ENCODE data around the gene ARHGEF3.

- TF ChIP-seq, protein P1, sequence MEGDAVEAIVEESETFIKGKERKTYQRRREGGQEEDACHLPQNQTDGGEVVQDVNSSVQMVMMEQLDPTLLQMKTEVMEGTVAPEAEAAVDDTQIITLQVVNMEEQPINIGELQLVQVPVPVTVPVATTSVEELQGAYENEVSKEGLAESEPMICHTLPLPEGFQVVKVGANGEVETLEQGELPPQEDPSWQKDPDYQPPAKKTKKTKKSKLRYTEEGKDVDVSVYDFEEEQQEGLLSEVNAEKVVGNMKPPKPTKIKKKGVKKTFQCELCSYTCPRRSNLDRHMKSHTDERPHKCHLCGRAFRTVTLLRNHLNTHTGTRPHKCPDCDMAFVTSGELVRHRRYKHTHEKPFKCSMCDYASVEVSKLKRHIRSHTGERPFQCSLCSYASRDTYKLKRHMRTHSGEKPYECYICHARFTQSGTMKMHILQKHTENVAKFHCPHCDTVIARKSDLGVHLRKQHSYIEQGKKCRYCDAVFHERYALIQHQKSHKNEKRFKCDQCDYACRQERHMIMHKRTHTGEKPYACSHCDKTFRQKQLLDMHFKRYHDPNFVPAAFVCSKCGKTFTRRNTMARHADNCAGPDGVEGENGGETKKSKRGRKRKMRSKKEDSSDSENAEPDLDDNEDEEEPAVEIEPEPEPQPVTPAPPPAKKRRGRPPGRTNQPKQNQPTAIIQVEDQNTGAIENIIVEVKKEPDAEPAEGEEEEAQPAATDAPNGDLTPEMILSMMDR (IDR thresholded peaks at IDR 0.05; ENCODE audit: low read length), result no peak
- TF ChIP-seq EZH2 (IDR thresholded peaks at IDR 0.05; ENCODE audit: borderline replicate concordance, low read length), result no peak
These were observed 101.6 kb downstream of the ARHGEF3 start for GRCh38 chr3:56700151-56700550.
